NCI-H2107 treated with DMSO at 0.1 percent for 48 hours (cell line): ENCODE measurements around the gene C17orf114.

ENCODE experiments used
- DNase-seq: peaks from one replicate; lab custom pipeline; 2025; ENCODE audit not compliant: unreplicated experiment; lab: John Stamatoyannopoulos, UW

C17orf114 gene

GRCh38 chr17:4788159-4788806, 13.8 kb downstream of the C17orf114 start:
- DNase-seq, result no peak

GRCh38 chr17:4786516-4786915, 15.6 kb downstream of the C17orf114 start:
- DNase-seq, result no peak

GRCh38 chr17:4786106-4786511, 16.0 kb downstream of the C17orf114 start, which contains the start of gene VMO1:
VMO1 (minus strand) TSS chr17:4786364; CDS start chr17:4786352, 12 bp downstream.
- DNase-seq, result no peak

- no peak for DNase-seq
Measured at GRCh38 chr17:4785311-4786105, 16.6 kb downstream of the C17orf114 start.

- DNase-seq, result no peak
Measured at GRCh38 chr17:4782652-4783051, 19.5 kb downstream of the C17orf114 start.

- no peak for DNase-seq
Measured at GRCh38 chr17:4780325-4780955, 21.7 kb downstream of the C17orf114 start.

GRCh38 chr17:4777969-4778760, 24.0 kb downstream of the C17orf114 start:
- no peak for DNase-seq

GRCh38 chr17:4772235-4772613, 29.9 kb downstream of the C17orf114 start:
- no peak for DNase-seq

GRCh38 chr17:4771519-4772234, 30.5 kb downstream of the C17orf114 start, which contains the start of gene TM4SF5:
TM4SF5 (plus strand) TSS chr17:4771886; CDS start chr17:4771923, 37 bp downstream.
- DNase-seq, result no peak

GRCh38 chr17:4769628-4770027, 32.5 kb downstream of the C17orf114 start:
- DNase-seq, result no peak

GRCh38 chr17:4768298-4768697, 33.8 kb downstream of the C17orf114 start:
- no peak for DNase-seq

GRCh38 chr17:4766723-4767122, 35.4 kb downstream of the C17orf114 start:
- no peak for DNase-seq

GRCh38 chr17:4766201-4766600, 35.9 kb downstream of the C17orf114 start:
- DNase-seq, result no peak

- DNase-seq, result no peak
Measured at GRCh38 chr17:4764595-4764994, 37.5 kb downstream of the C17orf114 start.

GRCh38 chr17:4759776-4760236, 42.3 kb downstream of the C17orf114 start:
- DNase-seq, result no peak

- no peak for DNase-seq
Measured at GRCh38 chr17:4753392-4753791, 48.7 kb downstream of the C17orf114 start.

- no peak for DNase-seq
Measured at GRCh38 chr17:4751932-4752331, 50.2 kb downstream of the C17orf114 start.
